Measurements from ENCODE around the gene FDPS. TPM values are rescaled to one million over a fixed set of nuclear protein-coding genes. Genes with fewer than 3 reads are reported as not detected.

The FDPS gene
- total and polyA plus RNA-seq, 7 donors, result 46.2 to 85.2 (median 53.7) TPM

- no peak overlapping the region for H3K27ac ChIP-seq
- WGBS, 3 donors, result 73 to 86% (median 84%) methylated on average over 3 of the region's 3 CpGs
- intact Hi-C loops (cut with DNase I), result no loop called here
- H3K4me1 ChIP-seq, result no peaks in the 10 kb centered on the region
- no peak for ATAC-seq
- peaks cover 0 to 23% (median 5%) of the 10 kb centered on the region in 3 donors for H3K27me3 ChIP-seq (ENCODE audit: insufficient read depth in 3 of 3, low read length in 2 of 3)
- no peak overlapping the region for H3K4me3 ChIP-seq
- no peaks in the 10 kb centered on the region for H3K36me3 ChIP-seq (ENCODE audit: insufficient read depth in 1 of 2, low read depth in 1 of 2)
- no peaks in the 10 kb centered on the region for H3K9me3 ChIP-seq
- no peak for DNase-seq
- TF ChIP-seq CTCF (IDR thresholded peaks at IDR 0.05), result no peak
Observed at GRCh38 chr1:155296661-155297060, 12.0 kb upstream of the FDPS start.

- TF ChIP-seq CTCF (IDR thresholded peaks at IDR 0.05), result no peak
- no peaks in the 10 kb centered on the region for H3K36me3 ChIP-seq (ENCODE audit: insufficient read depth in 1 of 2, low read depth in 1 of 2)
- WGBS, 3 donors, result 39 to 52% (median 47%) methylated on average over 7 of the region's 7 CpGs
- H3K4me1 ChIP-seq, result no peaks in the 10 kb centered on the region
- no peak for DNase-seq
- ATAC-seq, result no peak
- no peaks in the 10 kb centered on the region for H3K9me3 ChIP-seq
- intact Hi-C loops (cut with DNase I), result no loop called here
- H3K27me3 ChIP-seq (ENCODE audit: insufficient read depth in 3 of 3, low read length in 2 of 3), result peaks cover 0 to 23% (median 5%) of the 10 kb centered on the region in 3 donors
- H3K27ac ChIP-seq, result no peak overlapping the region
- H3K4me3 ChIP-seq, result no peak overlapping the region
Observed at GRCh38 chr1:155297384-155297783, 11.3 kb upstream of the FDPS start.

- Histone ChIP-seq H3K36me3 (ENCODE audit: insufficient read depth in 1 of 2, low read depth in 1 of 2) (no peaks in the 10 kb centered on the region), H3K9me3 (no peaks in the 10 kb centered on the region), H3K27ac (no peak overlapping the region), H3K4me3 (no peak overlapping the region), H3K4me1 (no peaks in the 10 kb centered on the region), H3K27me3 (ENCODE audit: insufficient read depth in 3 of 3, low read length in 2 of 3) (peaks cover 0 to 13% (median 3%) of the 10 kb centered on the region in 3 donors)
- intact Hi-C loops (cut with DNase I), result no loop called here
- DNase-seq, result no peak
- 91 to 94% (median 92%) methylated on average over 8 of the region's 8 CpGs for WGBS, 3 donors
- ATAC-seq, result no peak
- no peak for TF ChIP-seq CTCF (IDR thresholded peaks at IDR 0.05)
Observed at GRCh38 chr1:155300024-155300423, 8.6 kb upstream of the FDPS start.

GRCh38 chr1:155300553-155301329 is 7.9 kb upstream of the FDPS start:
- 81 to 87% (median 82%) methylated on average over 9 of the region's 9 CpGs for WGBS, 3 donors
- Histone ChIP-seq H3K27me3 (ENCODE audit: insufficient read depth in 3 of 3, low read length in 2 of 3) (peaks cover 0 to 6% (median 3%) of the 10 kb centered on the region in 3 donors), H3K36me3 (ENCODE audit: insufficient read depth in 1 of 2, low read depth in 1 of 2) (no peaks in the 10 kb centered on the region), H3K27ac (no peak overlapping the region), H3K9me3 (no peaks in the 10 kb centered on the region), H3K4me1 (no peaks in the 10 kb centered on the region), H3K4me3 (no peak overlapping the region)
- intact Hi-C loops (cut with DNase I), result no loop called here
- DNase-seq (no peak), ATAC-seq (no peak)
- no peak for TF ChIP-seq CTCF (IDR thresholded peaks at IDR 0.05)

Measured in psoas muscle (tissue), 8 donors.